Right lobe of liver (tissue), 6 donors: Measurements from ENCODE around the gene TCEANC2. TPM values are rescaled to one million over a fixed set of nuclear protein-coding genes. Genes with fewer than 3 reads are reported as not detected.
A peak's percentile ranks its signal among the peaks of the same experiment; 100 is the strongest.
"Not testable (repeated sequence)": the region's sequence is repeated elsewhere in the genome, so short reads cannot be mapped to it uniquely, and the experiment has no call there.

ENCODE experiments used
- ATAC-seq, 4 donors: fragments of 200-7000 bp; cut with Tn5 transposase; one replicate each; pipeline ENCODE4 v1.9.1; 2020; ENCODE audit warnings: mild to moderate bottlenecking in 4 of 4, moderate library complexity in 4 of 4
- DNase-seq, 3 donors: peaks; one replicate each; pipeline ENCODE4 v3.0.0-alpha.2; 2020
- H3K27ac ChIP-seq, 3 donors: fragments of 200-600 bp; one replicate each; pipeline ENCODE4 v1.8.0; 2022
- H3K27me3 ChIP-seq, 2 donors: fragments of 200-600 bp; one replicate each; pipeline ENCODE4 v1.8.0; 2022
- H3K36me3 ChIP-seq, 4 donors: fragments of 200-600 bp; sonication (generic) in 1 of 4; one replicate each; pipeline versions ENCODE4 v1.5.1 to v1.8.0; 2017 to 2022; ENCODE audit warnings: control low read depth in 1 of 4
- H3K4me1 ChIP-seq, 4 donors: fragments of 200-600 bp; sonication (generic) in 1 of 4; one replicate each; pipeline versions ENCODE4 v1.5.1 to v1.8.0; 2017 to 2022; ENCODE audit warnings: control low read depth in 1 of 4
- H3K4me3 ChIP-seq, 3 donors: fragments of 200-600 bp; one replicate each; pipeline ENCODE4 v1.8.0; 2022
- H3K9me3 ChIP-seq, 4 donors: fragments of 200-600 bp; sonication (generic) in 1 of 4; one replicate each; pipeline versions ENCODE4 v1.5.1 to v1.8.0; 2017 to 2022; ENCODE audit warnings: control low read depth in 1 of 4
- POLR2A ChIP-seq: fragments of 450-650 bp; IDR thresholded peaks from one replicate; pipeline ENCODE4 v1.6.1; 2017; ENCODE audit warnings: antibody characterized with exemption, mild to moderate bottlenecking
- WGBS: methylation state at CpG from one replicate; pipeline ENCODE4 v1.1.6; 2018; ENCODE audit warnings: low coverage, low lambda C conversion rate; ENCODE audit not compliant: insufficient coverage; ENCODE audit errors: missing lambda C conversion rate; 5-methylcytosine and 5-hydroxymethylcytosine counted together
- intact Hi-C, 2 donors: fragments of 100-400 bp; cut with DNase I; formaldehyde crosslinking; loops; one replicate each; pipeline versions ENCODE4 v1.11.2 to v1.14.1; 2022
- total RNA-seq, 6 experiments: library from RNA; depleted of rRNA in 2 of 6; stranded (reverse); fragments of >200 nt in 2 of 6; fragmentation: NEBNext Ultra II Directional in 3 of 6; extraction: Animal tissue kit (Norgen Biotek cat#: 25700) in 3 of 6; gene quantifications; one replicate each; pipeline versions ENCODE4 v1.1.0 to v1.2.4, GENCODE V29; 2016 to 2023
- TF ChIP-seq, protein P1 (sequence below), 4 donors: fragments of 200-600 bp in 3 of 4; fragments of 450-650 bp in 1 of 4; IDR thresholded peaks; one replicate each; pipeline versions ENCODE4 v1.5.1 to v1.8.0; 2016 to 2022; ENCODE audit warnings: antibody characterized with exemption in 4 of 4, mild to moderate bottlenecking in 2 of 4
- donor health status: DM: no; HTN: yes; CAD: no.
- donor health status: DM: no; HTN: no; CAD: no.
- donor health status: DM: no; HTN: no; CAD: no.
- donor health status: DM: no; HTN: yes; CAD: no.
- donor health status: DM: no; HTN: yes; CAD: no.

TCEANC2 gene
- total RNA-seq, 6 experiments from 2014 or later, result 1.2 to 2.9 (median 1.8) TPM

- Histone ChIP-seq H3K27me3 (no peaks in the 10 kb centered on the region), H3K9me3 (no peaks in the 10 kb centered on the region), H3K4me1 (peaks cover 0 to 19% (median 0%) of the 10 kb centered on the region in 4 donors), H3K36me3 (no peaks in the 10 kb centered on the region), H3K27ac (no peak overlapping the region), H3K4me3 (no peak overlapping the region)
- WGBS, result 40% methylated on average over 1 of the region's 17 CpGs
- DNase-seq (peak in 1 of 3 donors; percentile 37), ATAC-seq (no peak)
- TF ChIP-seq, protein P1, sequence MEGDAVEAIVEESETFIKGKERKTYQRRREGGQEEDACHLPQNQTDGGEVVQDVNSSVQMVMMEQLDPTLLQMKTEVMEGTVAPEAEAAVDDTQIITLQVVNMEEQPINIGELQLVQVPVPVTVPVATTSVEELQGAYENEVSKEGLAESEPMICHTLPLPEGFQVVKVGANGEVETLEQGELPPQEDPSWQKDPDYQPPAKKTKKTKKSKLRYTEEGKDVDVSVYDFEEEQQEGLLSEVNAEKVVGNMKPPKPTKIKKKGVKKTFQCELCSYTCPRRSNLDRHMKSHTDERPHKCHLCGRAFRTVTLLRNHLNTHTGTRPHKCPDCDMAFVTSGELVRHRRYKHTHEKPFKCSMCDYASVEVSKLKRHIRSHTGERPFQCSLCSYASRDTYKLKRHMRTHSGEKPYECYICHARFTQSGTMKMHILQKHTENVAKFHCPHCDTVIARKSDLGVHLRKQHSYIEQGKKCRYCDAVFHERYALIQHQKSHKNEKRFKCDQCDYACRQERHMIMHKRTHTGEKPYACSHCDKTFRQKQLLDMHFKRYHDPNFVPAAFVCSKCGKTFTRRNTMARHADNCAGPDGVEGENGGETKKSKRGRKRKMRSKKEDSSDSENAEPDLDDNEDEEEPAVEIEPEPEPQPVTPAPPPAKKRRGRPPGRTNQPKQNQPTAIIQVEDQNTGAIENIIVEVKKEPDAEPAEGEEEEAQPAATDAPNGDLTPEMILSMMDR (IDR thresholded peaks at IDR 0.05), result no peak
- no peak for TF ChIP-seq POLR2A
- intact Hi-C loops, result no loop called here
Observed at GRCh38 chr1:54014009-54014629, 39.3 kb upstream of the TCEANC2 start.

- no peak overlapping the region for H3K4me3 ChIP-seq
- intact Hi-C loops, result no loop called here
- H3K9me3 ChIP-seq, result no peaks in the 10 kb centered on the region
- TF ChIP-seq, protein P1 (IDR thresholded peaks at IDR 0.05), result no peak
- no peak for TF ChIP-seq POLR2A
- DNase-seq (peak; percentile 32 to 69 (median 64)), ATAC-seq (peak; percentile 65 to 94 (median 89))
- WGBS, result 43% methylated on average over 1 of the region's 8 CpGs
- H3K27ac ChIP-seq, result peak overlapping the region in 1 of 3 donors; percentile 47
- H3K4me1 ChIP-seq, result peaks cover 0 to 19% (median 0%) of the 10 kb centered on the region in 4 donors
- H3K36me3 ChIP-seq, result no peaks in the 10 kb centered on the region
- H3K27me3 ChIP-seq, result no peaks in the 10 kb centered on the region
Observed at GRCh38 chr1:54016343-54017282, 36.8 kb upstream of the TCEANC2 start.

- DNase-seq, result peak in 2 of 3 donors; percentile 37 to 45
Observed at GRCh38 chr1:54017979-54018378, 35.4 kb upstream of the TCEANC2 start, which contains the start of gene LDLRAD1. TSS of gene LDLRAD1 (minus strand) at chr1:54018186. CDS start at chr1:54018112, 74 bp downstream.

GRCh38 chr1:54018635-54019034 is 34.8 kb upstream of the TCEANC2 start:
- intact Hi-C loops, result no loop called here
- 71% methylated on average over 4 of the region's 5 CpGs for WGBS
- ATAC-seq (no peak), DNase-seq (no peak)
- Histone ChIP-seq H3K27ac (no peak overlapping the region), H3K27me3 (no peaks in the 10 kb centered on the region), H3K4me1 (peaks cover 0 to 13% (median 0%) of the 10 kb centered on the region in 4 donors), H3K4me3 (no peak overlapping the region), H3K36me3 (no peaks in the 10 kb centered on the region), H3K9me3 (no peaks in the 10 kb centered on the region)
- TF ChIP-seq POLR2A, result no peak
- TF ChIP-seq, protein P1 (IDR thresholded peaks at IDR 0.05), result no peak

More at GRCh38 chr1:54017979-54018378, 35.4 kb upstream of the TCEANC2 start, which contains the start of gene LDLRAD1:
- H3K36me3 ChIP-seq, result no peaks in the 10 kb centered on the region
- H3K4me3 ChIP-seq, result no peak within 1 kb of the TSS
- H3K4me1 ChIP-seq, result peaks cover 0 to 19% (median 0%) of the 10 kb centered on the region in 4 donors
- intact Hi-C loops, result no loop called here
- no peaks in the 10 kb centered on the region for H3K27me3 ChIP-seq
- no peaks in the 10 kb centered on the region for H3K9me3 ChIP-seq
- peak in 3 of 4 donors; percentile 6 to 35 (median 28) for ATAC-seq
- 60% methylated on average over 4 of the region's 6 CpGs for WGBS
- TF ChIP-seq, protein P1 (IDR thresholded peaks at IDR 0.05), result no peak
- no peak for TF ChIP-seq POLR2A
- H3K27ac ChIP-seq, result peak within 1 kb of the TSS in 1 of 3 donors; percentile 12

GRCh38 chr1:54019562-54020176 is 33.7 kb upstream of the TCEANC2 start:
- intact Hi-C loops, result not testable (repeated sequence)
- WGBS, result 84% methylated on average over 5 of the region's 10 CpGs

More at GRCh38 chr1:54019562-54020176, 33.7 kb upstream of the TCEANC2 start:
- not testable (repeated sequence) for H3K36me3 ChIP-seq, ATAC-seq, H3K9me3 ChIP-seq, H3K27me3 ChIP-seq, H3K4me3 ChIP-seq, DNase-seq, H3K27ac ChIP-seq
- H3K4me1 ChIP-seq, result peaks cover 0 to 13% (median 0%) of the 10 kb centered on the region in 4 donors
